HEK293 (cell line): Measurements from ENCODE around the gene IL11.

Experiments used
- IKZF3 ChIP-seq: fragments of 450-650 bp; IDR thresholded peaks from 2 replicates; pipeline ENCODE4 v1.5.0; 2018; ENCODE audit warnings: missing biosample characterization, mild to moderate bottlenecking, missing genetic modification characterization, moderate library complexity
- KLF16 ChIP-seq: fragments of 450-650 bp; formaldehyde crosslinking; IDR thresholded peaks from 2 replicates; pipeline ENCODE4 v1.5.1; 2017; ENCODE audit warnings: missing biosample characterization, missing genetic modification characterization
- YY1 ChIP-seq: fragments of 450-650 bp; formaldehyde crosslinking; IDR thresholded peaks from 2 replicates; pipeline ENCODE4 v1.5.1; 2018; ENCODE audit warnings: missing biosample characterization, missing genetic modification characterization
- ZBTB48 ChIP-seq: fragments of 450-650 bp; formaldehyde crosslinking; IDR thresholded peaks from 2 replicates; pipeline ENCODE4 v1.5.1; 2016; ENCODE audit warnings: missing biosample characterization, missing genetic modification characterization
- ZEB2 ChIP-seq: fragments of 450-650 bp; formaldehyde crosslinking; IDR thresholded peaks from 2 replicates; pipeline ENCODE4 v1.5.1; 2016; ENCODE audit warnings: missing biosample characterization, missing genetic modification characterization
- ZIC2 ChIP-seq: fragments of 450-650 bp; formaldehyde crosslinking; IDR thresholded peaks from 2 replicates; pipeline ENCODE4 v1.5.1; 2016; ENCODE audit warnings: missing biosample characterization, missing genetic modification characterization
- ZNF16 ChIP-seq: fragments of 450-650 bp; formaldehyde crosslinking; IDR thresholded peaks from 2 replicates; pipeline ENCODE4 v1.5.1; 2016; ENCODE audit warnings: low read depth, missing biosample characterization, missing genetic modification characterization
- ZNF174 ChIP-seq: fragments of 450-650 bp; formaldehyde crosslinking; IDR thresholded peaks from 2 replicates; pipeline ENCODE4 v1.5.0; 2017; ENCODE audit warnings: missing biosample characterization, mild to moderate bottlenecking, missing genetic modification characterization
- ZNF221 ChIP-seq: fragments of 450-650 bp; formaldehyde crosslinking; IDR thresholded peaks from 2 replicates; pipeline ENCODE4 v1.5.1; 2017; ENCODE audit warnings: missing biosample characterization, missing genetic modification characterization, borderline replicate concordance
- ZNF514 ChIP-seq: fragments of 450-650 bp; formaldehyde crosslinking; IDR thresholded peaks from 2 replicates; pipeline ENCODE4 v1.5.1; 2016; ENCODE audit warnings: missing biosample characterization, missing genetic modification characterization
- ZNF561 ChIP-seq: fragments of 450-650 bp; IDR thresholded peaks from 2 replicates; pipeline ENCODE4 v1.5.1; 2018; ENCODE audit warnings: missing biosample characterization, missing genetic modification characterization, borderline replicate concordance
- ZNF600 ChIP-seq: fragments of 450-650 bp; formaldehyde crosslinking; IDR thresholded peaks from 2 replicates; pipeline ENCODE4 v1.5.1; 2016; ENCODE audit warnings: missing biosample characterization, missing genetic modification characterization
- ZNF623 ChIP-seq: fragments of 450-650 bp; formaldehyde crosslinking; IDR thresholded peaks from 2 replicates; pipeline ENCODE4 v1.5.1; 2016; ENCODE audit warnings: missing biosample characterization, missing genetic modification characterization
- ZNF701 ChIP-seq: fragments of 450-650 bp; formaldehyde crosslinking; IDR thresholded peaks from 2 replicates; pipeline ENCODE4 v1.5.1; 2016; ENCODE audit warnings: missing biosample characterization, missing genetic modification characterization
- TF ChIP-seq, protein P1 (sequence below): fragments of 450-650 bp; formaldehyde crosslinking; IDR thresholded peaks from 2 replicates; pipeline ENCODE4 v1.5.1; 2016; ENCODE audit warnings: missing biosample characterization, missing genetic modification characterization
- TF ChIP-seq, protein P2 (sequence below): fragments of 450-650 bp; formaldehyde crosslinking; IDR thresholded peaks from 2 replicates; pipeline ENCODE4 v1.5.1; 2016; ENCODE audit warnings: missing biosample characterization, missing genetic modification characterization
- TF ChIP-seq, protein P3 (sequence below): fragments of 450-650 bp; formaldehyde crosslinking; IDR thresholded peaks from 2 replicates; pipeline ENCODE4 v1.5.1; 2016; ENCODE audit warnings: missing biosample characterization, missing genetic modification characterization
- TF ChIP-seq, protein P4 (sequence below): fragments of 450-650 bp; formaldehyde crosslinking; IDR thresholded peaks from 2 replicates; pipeline ENCODE4 v1.5.1; 2016; ENCODE audit warnings: missing biosample characterization, missing genetic modification characterization
- TF ChIP-seq, protein P5 (sequence below): fragments of 450-650 bp; formaldehyde crosslinking; IDR thresholded peaks from 2 replicates; pipeline ENCODE4 v1.5.1; 2016; ENCODE audit warnings: missing biosample characterization, missing genetic modification characterization, low read depth
- TF ChIP-seq, protein P6 (sequence below): fragments of 450-650 bp; formaldehyde crosslinking; IDR thresholded peaks from 2 replicates; pipeline ENCODE4 v1.5.1; 2017; ENCODE audit warnings: missing biosample characterization, missing genetic modification characterization

The IL11 gene

DNA sequence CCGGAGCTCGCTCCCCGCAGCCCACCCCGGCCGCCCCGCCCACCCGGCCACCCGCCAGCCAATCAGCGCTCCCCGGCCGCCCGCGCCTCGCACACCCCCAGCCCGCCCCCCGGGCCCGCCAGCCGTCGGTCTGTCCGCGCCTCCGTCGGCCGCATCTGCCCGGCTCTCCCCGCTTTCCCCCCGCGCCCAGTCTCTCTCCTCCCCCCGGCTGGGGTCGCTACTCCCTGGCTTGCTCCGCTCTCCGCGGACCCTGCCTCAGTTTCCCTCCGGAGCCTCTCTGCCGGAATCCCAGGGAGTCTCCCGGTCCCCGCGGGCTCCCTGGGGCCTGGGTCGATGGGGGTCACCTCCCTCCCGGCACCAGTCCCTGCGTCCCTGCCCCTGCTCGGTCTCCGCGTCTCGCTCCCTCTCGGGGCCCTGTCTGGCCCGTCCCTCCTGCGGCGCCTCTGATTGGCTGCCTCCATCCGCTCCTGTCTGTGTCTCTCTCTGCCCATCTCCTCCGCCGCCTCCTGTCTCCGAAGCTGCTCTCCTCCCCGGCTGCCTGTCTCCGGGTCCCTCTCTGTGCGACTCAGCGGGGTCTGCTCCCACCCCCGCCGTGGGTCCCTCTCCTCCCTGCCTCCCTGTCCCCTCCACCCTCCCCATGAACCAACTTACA is 484 bp downstream of the IL11 start (continued):
- TF ChIP-seq, protein P1, sequence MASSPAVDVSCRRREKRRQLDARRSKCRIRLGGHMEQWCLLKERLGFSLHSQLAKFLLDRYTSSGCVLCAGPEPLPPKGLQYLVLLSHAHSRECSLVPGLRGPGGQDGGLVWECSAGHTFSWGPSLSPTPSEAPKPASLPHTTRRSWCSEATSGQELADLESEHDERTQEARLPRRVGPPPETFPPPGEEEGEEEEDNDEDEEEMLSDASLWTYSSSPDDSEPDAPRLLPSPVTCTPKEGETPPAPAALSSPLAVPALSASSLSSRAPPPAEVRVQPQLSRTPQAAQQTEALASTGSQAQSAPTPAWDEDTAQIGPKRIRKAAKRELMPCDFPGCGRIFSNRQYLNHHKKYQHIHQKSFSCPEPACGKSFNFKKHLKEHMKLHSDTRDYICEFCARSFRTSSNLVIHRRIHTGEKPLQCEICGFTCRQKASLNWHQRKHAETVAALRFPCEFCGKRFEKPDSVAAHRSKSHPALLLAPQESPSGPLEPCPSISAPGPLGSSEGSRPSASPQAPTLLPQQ (tag by site-specific recombination) = no peak
- TF ChIP-seq, protein P2, sequence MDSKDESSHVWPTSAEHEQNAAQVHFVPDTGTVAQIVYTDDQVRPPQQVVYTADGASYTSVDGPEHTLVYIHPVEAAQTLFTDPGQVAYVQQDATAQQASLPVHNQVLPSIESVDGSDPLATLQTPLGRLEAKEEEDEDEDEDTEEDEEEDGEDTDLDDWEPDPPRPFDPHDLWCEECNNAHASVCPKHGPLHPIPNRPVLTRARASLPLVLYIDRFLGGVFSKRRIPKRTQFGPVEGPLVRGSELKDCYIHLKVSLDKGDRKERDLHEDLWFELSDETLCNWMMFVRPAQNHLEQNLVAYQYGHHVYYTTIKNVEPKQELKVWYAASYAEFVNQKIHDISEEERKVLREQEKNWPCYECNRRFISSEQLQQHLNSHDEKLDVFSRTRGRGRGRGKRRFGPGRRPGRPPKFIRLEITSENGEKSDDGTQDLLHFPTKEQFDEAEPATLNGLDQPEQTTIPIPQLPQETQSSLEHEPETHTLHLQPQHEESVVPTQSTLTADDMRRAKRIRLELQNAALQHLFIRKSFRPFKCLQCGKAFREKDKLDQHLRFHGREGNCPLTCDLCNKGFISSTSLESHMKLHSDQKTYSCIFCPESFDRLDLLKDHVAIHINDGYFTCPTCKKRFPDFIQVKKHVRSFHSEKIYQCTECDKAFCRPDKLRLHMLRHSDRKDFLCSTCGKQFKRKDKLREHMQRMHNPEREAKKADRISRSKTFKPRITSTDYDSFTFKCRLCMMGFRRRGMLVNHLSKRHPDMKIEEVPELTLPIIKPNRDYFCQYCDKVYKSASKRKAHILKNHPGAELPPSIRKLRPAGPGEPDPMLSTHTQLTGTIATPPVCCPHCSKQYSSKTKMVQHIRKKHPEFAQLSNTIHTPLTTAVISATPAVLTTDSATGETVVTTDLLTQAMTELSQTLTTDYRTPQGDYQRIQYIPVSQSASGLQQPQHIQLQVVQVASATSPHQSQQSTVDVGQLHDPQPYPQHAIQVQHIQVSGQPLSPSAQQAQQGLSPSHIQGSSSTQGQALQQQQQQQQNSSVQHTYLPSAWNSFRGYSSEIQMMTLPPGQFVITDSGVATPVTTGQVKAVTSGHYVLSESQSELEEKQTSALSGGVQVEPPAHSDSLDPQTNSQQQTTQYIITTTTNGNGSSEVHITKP (tag by site-specific recombination) = peak; percentile 35
- TF ChIP-seq, protein P3, sequence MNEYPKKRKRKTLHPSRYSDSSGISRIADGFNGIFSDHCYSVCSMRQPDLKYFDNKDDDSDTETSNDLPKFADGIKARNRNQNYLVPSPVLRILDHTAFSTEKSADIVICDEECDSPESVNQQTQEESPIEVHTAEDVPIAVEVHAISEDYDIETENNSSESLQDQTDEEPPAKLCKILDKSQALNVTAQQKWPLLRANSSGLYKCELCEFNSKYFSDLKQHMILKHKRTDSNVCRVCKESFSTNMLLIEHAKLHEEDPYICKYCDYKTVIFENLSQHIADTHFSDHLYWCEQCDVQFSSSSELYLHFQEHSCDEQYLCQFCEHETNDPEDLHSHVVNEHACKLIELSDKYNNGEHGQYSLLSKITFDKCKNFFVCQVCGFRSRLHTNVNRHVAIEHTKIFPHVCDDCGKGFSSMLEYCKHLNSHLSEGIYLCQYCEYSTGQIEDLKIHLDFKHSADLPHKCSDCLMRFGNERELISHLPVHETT = no peak
- TF ChIP-seq YY1 (tag by site-specific recombination) (no peak), ZNF174 (tag by site-specific recombination) (no peak), ZEB2 (tag by site-specific recombination) (peak; percentile 43), ZNF514 (tag by site-specific recombination) (no peak), ZNF600 (tag by site-specific recombination) (0 out of 2 replicates have a peak, but pooled peaks have one; percentile 26), KLF16 (tag by site-specific recombination) (peak; percentile 76), ZNF221 (no peak), ZNF16 (tag by site-specific recombination) (no peak), ZIC2 (peak; percentile 86), ZNF561 (0 out of 2 replicates have a peak, but pooled peaks have one; percentile 34), ZNF623 (no peak), ZNF701 (tag by site-specific recombination) (no peak), IKZF3 (tag by site-specific recombination) (peak; percentile 38; the same call in 1 of the 2 replicates), ZBTB48 (tag by site-specific recombination) (peak; percentile 86)
- TF ChIP-seq, protein P4, sequence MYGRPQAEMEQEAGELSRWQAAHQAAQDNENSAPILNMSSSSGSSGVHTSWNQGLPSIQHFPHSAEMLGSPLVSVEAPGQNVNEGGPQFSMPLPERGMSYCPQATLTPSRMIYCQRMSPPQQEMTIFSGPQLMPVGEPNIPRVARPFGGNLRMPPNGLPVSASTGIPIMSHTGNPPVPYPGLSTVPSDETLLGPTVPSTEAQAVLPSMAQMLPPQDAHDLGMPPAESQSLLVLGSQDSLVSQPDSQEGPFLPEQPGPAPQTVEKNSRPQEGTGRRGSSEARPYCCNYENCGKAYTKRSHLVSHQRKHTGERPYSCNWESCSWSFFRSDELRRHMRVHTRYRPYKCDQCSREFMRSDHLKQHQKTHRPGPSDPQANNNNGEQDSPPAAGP = peak; percentile 38; the same call in 1 of the 2 replicates
- TF ChIP-seq, protein P5, sequence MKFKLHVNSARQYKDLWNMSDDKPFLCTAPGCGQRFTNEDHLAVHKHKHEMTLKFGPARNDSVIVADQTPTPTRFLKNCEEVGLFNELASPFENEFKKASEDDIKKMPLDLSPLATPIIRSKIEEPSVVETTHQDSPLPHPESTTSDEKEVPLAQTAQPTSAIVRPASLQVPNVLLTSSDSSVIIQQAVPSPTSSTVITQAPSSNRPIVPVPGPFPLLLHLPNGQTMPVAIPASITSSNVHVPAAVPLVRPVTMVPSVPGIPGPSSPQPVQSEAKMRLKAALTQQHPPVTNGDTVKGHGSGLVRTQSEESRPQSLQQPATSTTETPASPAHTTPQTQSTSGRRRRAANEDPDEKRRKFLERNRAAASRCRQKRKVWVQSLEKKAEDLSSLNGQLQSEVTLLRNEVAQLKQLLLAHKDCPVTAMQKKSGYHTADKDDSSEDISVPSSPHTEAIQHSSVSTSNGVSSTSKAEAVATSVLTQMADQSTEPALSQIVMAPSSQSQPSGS (tag by site-specific recombination) = no peak
- TF ChIP-seq, protein P6, sequence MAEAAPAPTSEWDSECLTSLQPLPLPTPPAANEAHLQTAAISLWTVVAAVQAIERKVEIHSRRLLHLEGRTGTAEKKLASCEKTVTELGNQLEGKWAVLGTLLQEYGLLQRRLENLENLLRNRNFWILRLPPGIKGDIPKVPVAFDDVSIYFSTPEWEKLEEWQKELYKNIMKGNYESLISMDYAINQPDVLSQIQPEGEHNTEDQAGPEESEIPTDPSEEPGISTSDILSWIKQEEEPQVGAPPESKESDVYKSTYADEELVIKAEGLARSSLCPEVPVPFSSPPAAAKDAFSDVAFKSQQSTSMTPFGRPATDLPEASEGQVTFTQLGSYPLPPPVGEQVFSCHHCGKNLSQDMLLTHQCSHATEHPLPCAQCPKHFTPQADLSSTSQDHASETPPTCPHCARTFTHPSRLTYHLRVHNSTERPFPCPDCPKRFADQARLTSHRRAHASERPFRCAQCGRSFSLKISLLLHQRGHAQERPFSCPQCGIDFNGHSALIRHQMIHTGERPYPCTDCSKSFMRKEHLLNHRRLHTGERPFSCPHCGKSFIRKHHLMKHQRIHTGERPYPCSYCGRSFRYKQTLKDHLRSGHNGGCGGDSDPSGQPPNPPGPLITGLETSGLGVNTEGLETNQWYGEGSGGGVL (tag by site-specific recombination) = peak; percentile 83
- TF ChIP-seq, all 188 proteins: peak for 34
